ENCODE results near the gene CHD9. TPM values are rescaled to one million over a fixed set of nuclear protein-coding genes. Genes with fewer than 3 reads are reported as not detected.

The CHD9 gene
- total RNA-seq, 1 donor from 2014 or later = 67.4 TPM

DNA sequence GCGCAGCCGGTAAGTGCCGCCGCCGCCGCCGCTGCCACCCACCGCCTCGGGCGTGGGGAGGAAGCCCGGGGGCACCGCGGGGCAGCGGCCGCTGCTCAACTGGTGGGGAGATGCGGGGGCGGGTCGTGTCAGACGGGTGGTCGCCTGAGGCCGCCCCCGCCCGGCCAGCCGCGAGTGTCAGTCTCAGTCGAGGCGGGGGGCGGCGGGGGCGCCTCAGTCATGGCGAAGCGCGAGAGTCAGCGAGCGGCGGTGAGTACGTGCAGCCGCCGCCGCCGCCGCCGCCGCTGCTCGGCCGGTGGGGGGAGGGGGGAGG is 76.2 kb downstream of the CHD9 start:
- Mint-ChIP-seq H3K9me3 (no peaks in the 10 kb centered on the region), H3K27me3 (no peaks in the 10 kb centered on the region), H3K4me3 (peak overlapping the region; percentile 78), H3K4me1 (peaks cover 42% of the 10 kb centered on the region), H3K36me3 (ENCODE audit: low read depth) (peaks cover 3% of the 10 kb centered on the region), H3K27ac (no peak overlapping the region)
- intact Hi-C loops (cut with micrococcal nuclease) = loop anchor here (1.0 kb wide), 1 partner anchor 572 kb away; the partner anchor contains the start of gene RPGRIP1L
- POLR2A ChIA-PET = interaction anchor here (1.4 kb wide), 1 partner anchor 76 kb away, joined by 7 read pairs; the partner anchor contains the start of gene CHD9
- TF ChIP-seq, protein P1, sequence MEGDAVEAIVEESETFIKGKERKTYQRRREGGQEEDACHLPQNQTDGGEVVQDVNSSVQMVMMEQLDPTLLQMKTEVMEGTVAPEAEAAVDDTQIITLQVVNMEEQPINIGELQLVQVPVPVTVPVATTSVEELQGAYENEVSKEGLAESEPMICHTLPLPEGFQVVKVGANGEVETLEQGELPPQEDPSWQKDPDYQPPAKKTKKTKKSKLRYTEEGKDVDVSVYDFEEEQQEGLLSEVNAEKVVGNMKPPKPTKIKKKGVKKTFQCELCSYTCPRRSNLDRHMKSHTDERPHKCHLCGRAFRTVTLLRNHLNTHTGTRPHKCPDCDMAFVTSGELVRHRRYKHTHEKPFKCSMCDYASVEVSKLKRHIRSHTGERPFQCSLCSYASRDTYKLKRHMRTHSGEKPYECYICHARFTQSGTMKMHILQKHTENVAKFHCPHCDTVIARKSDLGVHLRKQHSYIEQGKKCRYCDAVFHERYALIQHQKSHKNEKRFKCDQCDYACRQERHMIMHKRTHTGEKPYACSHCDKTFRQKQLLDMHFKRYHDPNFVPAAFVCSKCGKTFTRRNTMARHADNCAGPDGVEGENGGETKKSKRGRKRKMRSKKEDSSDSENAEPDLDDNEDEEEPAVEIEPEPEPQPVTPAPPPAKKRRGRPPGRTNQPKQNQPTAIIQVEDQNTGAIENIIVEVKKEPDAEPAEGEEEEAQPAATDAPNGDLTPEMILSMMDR (IDR thresholded peaks at IDR 0.05) = no peak
- CTCF ChIA-PET = interaction anchor here (2.2 kb wide), 1 partner anchor 28 kb away, joined by 12 read pairs; no protein-coding TSS in a partner anchor
- ATAC-seq (ENCODE audit: low read depth) = no peak
- DNase-seq = no peak

DNA sequence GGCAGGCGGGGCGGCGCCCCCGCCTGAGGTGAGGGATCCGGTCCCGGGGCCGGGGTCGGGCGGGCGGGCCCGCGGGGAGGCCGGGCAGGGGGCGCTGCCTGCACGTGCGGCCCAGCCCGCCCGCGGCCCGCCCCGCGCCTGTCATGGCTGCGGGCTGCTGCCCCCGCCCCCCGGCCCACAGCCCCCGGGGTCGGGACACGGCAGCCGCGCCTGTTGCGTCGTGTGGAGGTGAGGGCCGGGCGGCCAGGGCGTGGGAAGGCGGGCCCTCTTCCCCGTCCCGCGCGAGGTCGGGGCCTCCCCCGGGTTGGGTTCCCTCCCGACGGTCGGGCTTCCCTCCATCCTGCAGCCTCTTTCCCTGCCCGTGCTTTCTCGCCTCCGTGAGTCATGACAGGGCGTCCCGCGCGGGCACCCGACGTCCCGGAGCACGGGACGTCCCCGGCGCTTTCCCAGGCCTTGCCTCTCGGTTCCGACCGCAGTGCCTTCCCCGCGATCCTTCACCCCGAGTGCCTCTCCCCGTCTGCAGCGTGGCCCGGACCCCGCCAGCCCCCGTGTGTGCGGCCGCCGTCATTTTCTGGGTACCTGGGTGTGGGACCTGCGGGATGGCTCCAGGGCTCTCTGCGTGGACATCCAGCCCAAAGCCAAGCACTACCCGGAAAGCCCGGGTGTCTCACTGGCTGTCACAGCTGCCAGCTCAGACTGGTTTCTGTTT is 76.7 kb downstream of the CHD9 start:
- POLR2A ChIA-PET = interaction anchor here (0.8 kb wide), 1 partner anchor 73 kb away, joined by 3 read pairs; no protein-coding TSS in a partner anchor
- H3K27me3 Mint-ChIP-seq = no peaks in the 10 kb centered on the region

DNA sequence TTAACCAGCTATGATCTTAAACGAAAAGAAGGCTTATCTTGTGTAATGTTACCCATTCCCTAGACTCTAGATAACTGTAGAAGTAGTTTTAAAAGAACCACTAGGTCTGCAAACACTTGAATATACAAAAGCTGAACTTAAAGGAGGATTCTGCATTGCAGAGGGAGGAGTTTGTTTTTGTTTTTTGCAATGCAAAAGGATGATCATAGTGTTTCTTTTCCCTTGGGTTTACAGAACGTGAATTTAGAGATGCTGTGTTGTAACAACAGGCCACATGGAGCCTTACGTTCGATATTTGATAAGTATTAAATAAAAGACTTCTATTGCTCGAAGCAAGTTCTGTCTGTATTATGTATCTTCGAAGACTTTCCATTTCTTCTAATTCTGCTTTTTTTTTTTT is 77.6 kb downstream of the CHD9 start:
- H3K36me3 Mint-ChIP-seq (ENCODE audit: low read depth) = peaks cover 3% of the 10 kb centered on the region
- peak overlapping the region; percentile 56 for H3K27ac Mint-ChIP-seq
- ATAC-seq (ENCODE audit: low read depth) (no peak), DNase-seq (no peak)
- H3K4me3 Mint-ChIP-seq = peak overlapping the region; percentile 90
- H3K4me1 Mint-ChIP-seq = peaks cover 28% of the 10 kb centered on the region
- H3K9me3 Mint-ChIP-seq = no peaks in the 10 kb centered on the region
- ChIA-PET CTCF (interaction anchor here (0.9 kb wide), 1 partner anchor 33 kb away, joined by 3 read pairs; no protein-coding TSS in a partner anchor), POLR2A (interaction anchor here (0.8 kb wide), 1 partner anchor 74 kb away, joined by 3 read pairs; no protein-coding TSS in a partner anchor)
- intact Hi-C loops (cut with micrococcal nuclease) = loop anchor here (2.0 kb wide), 1 partner anchor 20 kb away; no protein-coding TSS in a partner anchor
- TF ChIP-seq, protein P1 (IDR thresholded peaks at IDR 0.05) = no peak
- H3K27me3 Mint-ChIP-seq = no peaks in the 10 kb centered on the region

More for the DNA sequence above, 76.7 kb downstream of the CHD9 start:
- peaks cover 37% of the 10 kb centered on the region for H3K4me1 Mint-ChIP-seq
- DNase-seq = peak; percentile 58
- TF ChIP-seq, protein P1 (IDR thresholded peaks at IDR 0.05) = no peak
- intact Hi-C loops (cut with micrococcal nuclease) = loop anchor here (1.0 to 2.0 kb wide), 2 partner anchors 21 to 572 kb away; partner anchors contain the start of gene RPGRIP1L
- peaks cover 3% of the 10 kb centered on the region for H3K36me3 Mint-ChIP-seq (ENCODE audit: low read depth)
- H3K4me3 Mint-ChIP-seq = peak overlapping the region; percentile 90
- no peaks in the 10 kb centered on the region for H3K9me3 Mint-ChIP-seq
- peak overlapping the region; percentile 89 for H3K27ac Mint-ChIP-seq
- CTCF ChIA-PET = interaction anchor here (2.2 kb wide), 1 partner anchor 27 kb away, joined by 12 read pairs; no protein-coding TSS in a partner anchor
- ATAC-seq (ENCODE audit: low read depth) = peak; percentile 18

DNA sequence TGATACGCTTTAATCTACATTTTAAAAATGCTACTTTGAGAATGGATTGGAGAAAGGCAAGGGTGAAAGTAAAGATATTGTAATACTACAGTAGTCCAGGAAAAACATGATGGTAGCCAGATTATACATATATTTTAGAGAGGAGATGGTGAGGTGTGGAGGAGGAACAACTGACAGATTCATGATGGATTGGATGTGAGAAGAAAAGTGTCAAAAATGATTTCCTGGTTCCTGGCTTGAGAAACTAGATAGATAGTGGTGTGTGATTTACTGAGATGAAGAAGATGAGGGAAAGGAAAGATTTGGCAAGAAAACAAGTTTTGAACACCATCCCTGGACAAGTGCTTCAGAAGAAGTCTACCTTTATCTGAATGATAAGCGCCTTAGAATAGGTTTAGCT is 80.5 kb downstream of the CHD9 start:
- DNase-seq (no peak), ATAC-seq (ENCODE audit: low read depth) (no peak)
- Mint-ChIP-seq H3K36me3 (ENCODE audit: low read depth) (no peaks in the 10 kb centered on the region), H3K27me3 (no peaks in the 10 kb centered on the region), H3K4me1 (peaks cover 21% of the 10 kb centered on the region), H3K4me3 (no peak overlapping the region), H3K9me3 (no peaks in the 10 kb centered on the region), H3K27ac (no peak overlapping the region)
- POLR2A ChIA-PET = no interaction called here
- intact Hi-C loops (cut with micrococcal nuclease) = no loop called here
- TF ChIP-seq, protein P1 (IDR thresholded peaks at IDR 0.05) = no peak
- CTCF ChIA-PET = interaction anchor here (1.4 kb wide), 1 partner anchor 80 kb away, joined by 5 read pairs; the partner anchor contains the start of gene CHD9
